Neural crest cell (in vitro differentiated cells): ENCODE measurements around the gene NRIP1. TPM values are rescaled to one million over a fixed set of nuclear protein-coding genes. Genes with fewer than 3 reads are reported as not detected.

Source experiments
- DNase-seq: peaks from one replicate; pipeline ENCODE4 v3.0.0; 2021; ENCODE audit warnings: low read depth, mixed read lengths, low spot score
- H3K27ac Mint-ChIP-seq: one replicate; pipeline ENCODE4 v1.8.0; 2021; ENCODE audit warnings: mild to moderate bottlenecking, mixed read lengths; ENCODE audit not compliant: unreplicated experiment
- H3K27me3 Mint-ChIP-seq: 2 replicates; pipeline ENCODE4 v1.8.0; 2021; ENCODE audit warnings: low read depth, mild to moderate bottlenecking, mixed read lengths
- H3K36me3 Mint-ChIP-seq: 2 replicates; pipeline ENCODE4 v1.8.0; 2021; ENCODE audit warnings: low read depth, mild to moderate bottlenecking, mixed read lengths
- H3K4me1 Mint-ChIP-seq: 2 replicates; pipeline ENCODE4 v1.8.0; 2021; ENCODE audit warnings: mixed read lengths
- H3K4me3 Mint-ChIP-seq: one replicate; pipeline ENCODE4 v1.8.0; 2021; ENCODE audit warnings: mild to moderate bottlenecking, mixed read lengths
- H3K9me3 Mint-ChIP-seq: 2 replicates; pipeline ENCODE4 v1.8.0; 2021; ENCODE audit warnings: mixed read lengths
- CTCF ChIP-seq: fragments of 200-600 bp; sonication (generic); conservative IDR thresholded peaks from 2 replicates; pipeline ENCODE4 v1.5.0; 2021; ENCODE audit warnings: antibody characterized with exemption, mild to moderate bottlenecking
- total RNA-seq: library from RNA; stranded (reverse); gene quantifications from 2 replicates; pipeline ENCODE4 v1.2.1, GENCODE V29; 2021

Gene NRIP1
- total RNA-seq, 1 donor from 2014 or later: 73.8 TPM

- Mint-ChIP-seq H3K4me1 (peaks cover 60% of the 10 kb centered on the region), H3K4me3 (peak overlapping the region; percentile 9), H3K36me3 (peaks cover 15% of the 10 kb centered on the region), H3K27ac (no peak overlapping the region), H3K9me3 (no peaks in the 10 kb centered on the region), H3K27me3 (no peaks in the 10 kb centered on the region)
- no peak for TF ChIP-seq CTCF
- peak; percentile 25 for DNase-seq
Measured at GRCh38 chr21:15005391-15005790, 59.4 kb downstream of the NRIP1 start.

GRCh38 chr21:15004721-15005370, 60.0 kb downstream of the NRIP1 start:
- Mint-ChIP-seq H3K9me3 (no peaks in the 10 kb centered on the region), H3K36me3 (peaks cover 15% of the 10 kb centered on the region), H3K4me3 (peak overlapping the region; percentile 9), H3K4me1 (peaks cover 63% of the 10 kb centered on the region), H3K27ac (no peak overlapping the region), H3K27me3 (no peaks in the 10 kb centered on the region)
- DNase-seq: no peak
- TF ChIP-seq CTCF: no peak

- Mint-ChIP-seq H3K4me3 (peak overlapping the region; percentile 3), H3K36me3 (peaks cover 10% of the 10 kb centered on the region), H3K4me1 (peaks cover 65% of the 10 kb centered on the region), H3K9me3 (no peaks in the 10 kb centered on the region), H3K27me3 (no peaks in the 10 kb centered on the region), H3K27ac (no peak overlapping the region)
- no peak for TF ChIP-seq CTCF
- no peak for DNase-seq
Measured at GRCh38 chr21:15003463-15004135, 61.2 kb downstream of the NRIP1 start.

- Mint-ChIP-seq H3K27ac (no peak overlapping the region), H3K36me3 (peaks cover 6% of the 10 kb centered on the region), H3K4me3 (no peak overlapping the region), H3K9me3 (no peaks in the 10 kb centered on the region), H3K27me3 (no peaks in the 10 kb centered on the region), H3K4me1 (peaks cover 58% of the 10 kb centered on the region)
- TF ChIP-seq CTCF: no peak
- DNase-seq: no peak
Measured at GRCh38 chr21:15001857-15002606, 62.8 kb downstream of the NRIP1 start.

- DNase-seq: no peak
- H3K4me3 Mint-ChIP-seq: no peak overlapping the region
- peaks cover 7% of the 10 kb centered on the region for H3K36me3 Mint-ChIP-seq
- no peak overlapping the region for H3K27ac Mint-ChIP-seq
- no peaks in the 10 kb centered on the region for H3K27me3 Mint-ChIP-seq
- peaks cover 53% of the 10 kb centered on the region for H3K4me1 Mint-ChIP-seq
- TF ChIP-seq CTCF: no peak
- H3K9me3 Mint-ChIP-seq: no peaks in the 10 kb centered on the region
Measured at GRCh38 chr21:15001113-15001512, 63.7 kb downstream of the NRIP1 start.
